Ishikawa (cell line): ENCODE results near the gene LDB3.

Experiments
- CEBPB ChIP-seq: IDR thresholded peaks from 2 replicates; pipeline ENCODE4 v1.6.1; 2012
- CREB1 ChIP-seq: IDR thresholded peaks from 2 replicates; pipeline ENCODE4 v1.6.1; 2012; ENCODE audit warnings: low read depth
- EGR1 ChIP-seq: IDR thresholded peaks from 2 replicates; pipeline ENCODE4 v1.6.1; 2012
- EP300 ChIP-seq: IDR thresholded peaks from 2 replicates; pipeline ENCODE4 v1.6.1; 2012; ENCODE audit warnings: borderline replicate concordance
- FOXM1 ChIP-seq: IDR thresholded peaks from 2 replicates; pipeline ENCODE4 v1.6.1; 2012; ENCODE audit warnings: low read depth, borderline replicate concordance
- NFIC ChIP-seq: IDR thresholded peaks from 2 replicates; pipeline ENCODE4 v1.6.1; 2012
- RAD21 ChIP-seq: IDR thresholded peaks from 2 replicates; pipeline ENCODE4 v1.6.1; 2012; ENCODE audit warnings: low read depth
- TAF1 ChIP-seq: IDR thresholded peaks from 2 replicates; pipeline ENCODE4 v1.6.1; 2012; ENCODE audit warnings: low read depth, mild to moderate bottlenecking
- TCF12 ChIP-seq: IDR thresholded peaks from 2 replicates; pipeline ENCODE4 v1.6.1; 2012; ENCODE audit warnings: low read depth
- TEAD4 ChIP-seq: IDR thresholded peaks from 2 replicates; pipeline ENCODE4 v1.6.1; 2012
- YY1 ChIP-seq: IDR thresholded peaks from 2 replicates; pipeline ENCODE4 v1.6.1; 2012; ENCODE audit warnings: low read depth
- ZBTB7A ChIP-seq: IDR thresholded peaks from 2 replicates; pipeline ENCODE4 v1.6.1; 2012; ENCODE audit warnings: low read depth
- TF ChIP-seq, protein P1 (sequence below): IDR thresholded peaks from 2 replicates; pipeline ENCODE4 v1.6.1; 2012
- TF ChIP-seq, protein P2 (sequence below): IDR thresholded peaks from 2 replicates; pipeline ENCODE4 v1.6.1; 2012; ENCODE audit warnings: low read depth, mild to moderate bottlenecking
- TF ChIP-seq, protein P3 (sequence below): IDR thresholded peaks from 2 replicates; pipeline ENCODE4 v1.6.1; 2012

LDB3 gene

DNA sequence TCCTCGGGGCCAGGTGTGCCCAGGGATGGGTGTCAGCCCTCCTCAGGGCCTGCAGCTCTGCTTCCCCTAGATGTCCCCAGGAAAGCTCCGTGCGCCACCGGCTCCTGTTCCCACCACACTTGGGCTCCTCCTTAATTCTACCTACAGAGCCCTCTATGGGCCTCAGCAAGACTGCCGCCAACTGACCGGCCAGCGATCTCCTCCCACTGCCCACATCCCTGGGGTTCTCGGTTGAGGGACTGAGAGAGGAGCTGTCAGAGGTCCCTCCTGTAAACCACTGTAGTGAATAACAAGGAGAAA lies 5.3 kb upstream of the LDB3 start:
- TF ChIP-seq, protein P1, sequence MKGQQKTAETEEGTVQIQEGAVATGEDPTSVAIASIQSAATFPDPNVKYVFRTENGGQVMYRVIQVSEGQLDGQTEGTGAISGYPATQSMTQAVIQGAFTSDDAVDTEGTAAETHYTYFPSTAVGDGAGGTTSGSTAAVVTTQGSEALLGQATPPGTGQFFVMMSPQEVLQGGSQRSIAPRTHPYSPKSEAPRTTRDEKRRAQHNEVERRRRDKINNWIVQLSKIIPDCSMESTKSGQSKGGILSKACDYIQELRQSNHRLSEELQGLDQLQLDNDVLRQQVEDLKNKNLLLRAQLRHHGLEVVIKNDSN, result no peak
- TF ChIP-seq ZBTB7A (no peak), TCF12 (no peak), NFIC (no peak), YY1 (no peak), TEAD4 (no peak), EGR1 (no peak), CEBPB (no peak), TAF1 (no peak), CREB1 (no peak), RAD21 (no peak), FOXM1 (no peak), EP300 (no peak)
- TF ChIP-seq, protein P2, sequence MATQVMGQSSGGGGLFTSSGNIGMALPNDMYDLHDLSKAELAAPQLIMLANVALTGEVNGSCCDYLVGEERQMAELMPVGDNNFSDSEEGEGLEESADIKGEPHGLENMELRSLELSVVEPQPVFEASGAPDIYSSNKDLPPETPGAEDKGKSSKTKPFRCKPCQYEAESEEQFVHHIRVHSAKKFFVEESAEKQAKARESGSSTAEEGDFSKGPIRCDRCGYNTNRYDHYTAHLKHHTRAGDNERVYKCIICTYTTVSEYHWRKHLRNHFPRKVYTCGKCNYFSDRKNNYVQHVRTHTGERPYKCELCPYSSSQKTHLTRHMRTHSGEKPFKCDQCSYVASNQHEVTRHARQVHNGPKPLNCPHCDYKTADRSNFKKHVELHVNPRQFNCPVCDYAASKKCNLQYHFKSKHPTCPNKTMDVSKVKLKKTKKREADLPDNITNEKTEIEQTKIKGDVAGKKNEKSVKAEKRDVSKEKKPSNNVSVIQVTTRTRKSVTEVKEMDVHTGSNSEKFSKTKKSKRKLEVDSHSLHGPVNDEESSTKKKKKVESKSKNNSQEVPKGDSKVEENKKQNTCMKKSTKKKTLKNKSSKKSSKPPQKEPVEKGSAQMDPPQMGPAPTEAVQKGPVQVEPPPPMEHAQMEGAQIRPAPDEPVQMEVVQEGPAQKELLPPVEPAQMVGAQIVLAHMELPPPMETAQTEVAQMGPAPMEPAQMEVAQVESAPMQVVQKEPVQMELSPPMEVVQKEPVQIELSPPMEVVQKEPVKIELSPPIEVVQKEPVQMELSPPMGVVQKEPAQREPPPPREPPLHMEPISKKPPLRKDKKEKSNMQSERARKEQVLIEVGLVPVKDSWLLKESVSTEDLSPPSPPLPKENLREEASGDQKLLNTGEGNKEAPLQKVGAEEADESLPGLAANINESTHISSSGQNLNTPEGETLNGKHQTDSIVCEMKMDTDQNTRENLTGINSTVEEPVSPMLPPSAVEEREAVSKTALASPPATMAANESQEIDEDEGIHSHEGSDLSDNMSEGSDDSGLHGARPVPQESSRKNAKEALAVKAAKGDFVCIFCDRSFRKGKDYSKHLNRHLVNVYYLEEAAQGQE, result no peak
- TF ChIP-seq, protein P3, sequence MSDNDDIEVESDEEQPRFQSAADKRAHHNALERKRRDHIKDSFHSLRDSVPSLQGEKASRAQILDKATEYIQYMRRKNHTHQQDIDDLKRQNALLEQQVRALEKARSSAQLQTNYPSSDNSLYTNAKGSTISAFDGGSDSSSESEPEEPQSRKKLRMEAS, result no peak

DNA sequence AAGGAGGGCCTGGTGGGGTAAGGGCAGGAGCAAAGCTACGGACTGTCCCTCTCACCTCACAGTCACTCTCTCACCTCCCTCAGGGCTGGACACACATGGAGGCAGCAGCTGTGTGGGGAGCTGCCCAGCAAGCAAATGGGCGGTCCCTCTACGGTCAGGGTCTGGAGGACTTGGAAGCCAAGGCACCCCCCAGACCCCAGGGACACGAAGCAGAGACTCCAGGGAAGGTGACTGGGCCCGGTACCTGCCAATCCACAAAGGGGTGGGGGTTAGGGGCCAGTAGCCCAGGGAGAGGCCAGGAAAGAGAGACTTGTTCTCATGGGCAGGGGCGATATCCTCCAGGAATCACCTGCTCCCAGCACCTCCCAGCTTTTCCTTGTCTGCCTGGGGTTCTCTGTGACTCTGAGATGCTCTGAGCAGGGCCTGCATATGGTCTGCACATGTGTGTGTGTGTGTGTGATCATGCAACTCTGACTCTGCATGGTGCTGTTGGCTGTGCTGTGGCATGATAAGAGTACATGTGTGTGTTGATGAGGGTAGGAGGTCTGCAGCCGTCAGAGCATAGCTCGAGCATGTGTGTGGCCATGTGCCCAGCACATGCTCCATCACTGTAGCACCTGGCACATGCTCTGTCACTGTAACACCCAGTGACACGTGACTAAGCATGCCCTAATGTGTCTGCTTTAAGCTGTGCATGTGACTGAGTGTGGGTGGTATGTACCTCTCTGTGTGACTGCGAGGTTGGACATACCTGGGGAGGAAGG lies 4.6 kb upstream of the LDB3 start:
- TF ChIP-seq ZBTB7A (no peak), CREB1 (no peak), TEAD4 (no peak), NFIC (no peak), EP300 (no peak), FOXM1 (no peak), TAF1 (no peak), RAD21 (no peak), CEBPB (no peak), EGR1 (no peak), YY1 (no peak)
- TF ChIP-seq, protein P3, result no peak
- TF ChIP-seq, protein P1, result no peak
- TF ChIP-seq, protein P2, result no peak

DNA sequence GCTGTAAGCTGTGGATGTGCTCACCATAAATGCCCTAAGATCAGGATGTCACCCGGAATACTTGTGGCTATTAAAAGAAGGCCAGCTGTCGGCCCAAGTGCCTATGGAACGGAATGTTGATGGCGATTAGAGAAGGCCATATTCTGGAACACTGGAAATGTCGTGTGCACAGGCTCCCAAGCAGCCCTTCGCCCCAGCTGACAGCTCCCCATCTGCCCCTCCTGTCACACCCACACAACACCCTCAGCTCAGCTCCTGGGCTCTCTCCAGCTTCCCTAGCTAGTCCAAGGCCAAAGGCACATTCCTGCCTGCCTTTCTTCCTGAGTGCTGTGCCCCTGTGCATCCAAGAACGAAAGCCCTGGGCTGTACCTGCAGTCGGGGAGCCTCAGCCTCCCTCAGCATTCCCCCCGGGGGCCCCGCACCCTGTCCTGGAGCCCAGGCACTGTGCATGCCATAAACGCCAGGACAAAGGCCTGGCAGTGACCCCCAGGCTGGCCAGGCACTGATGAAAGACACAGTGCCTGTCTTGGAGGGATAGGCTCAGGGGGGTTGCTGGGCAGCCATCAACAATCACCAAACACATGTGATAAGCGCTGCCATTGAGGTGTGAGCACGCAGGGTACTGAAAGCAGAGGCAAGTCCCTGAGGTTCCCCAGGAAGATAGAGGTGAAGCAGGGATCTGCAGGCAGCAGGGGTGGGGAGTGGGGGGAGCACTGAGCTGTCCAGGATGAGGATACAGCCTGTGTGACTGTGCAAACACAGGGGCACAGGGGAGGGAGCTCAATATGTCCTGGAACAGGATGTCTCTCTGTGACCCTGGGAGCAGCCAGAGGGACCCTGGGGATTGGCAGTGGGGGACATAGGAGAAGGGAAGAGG lies 3.7 kb upstream of the LDB3 start:
- TF ChIP-seq, protein P1, result no peak
- TF ChIP-seq TAF1, result no peak
- TF ChIP-seq NFIC, result no peak
- no peak for TF ChIP-seq RAD21
- no peak for TF ChIP-seq TCF12
- TF ChIP-seq EGR1, result no peak
- TF ChIP-seq YY1, result no peak
- no peak for TF ChIP-seq CREB1
- TF ChIP-seq ZBTB7A, result no peak
- no peak for TF ChIP-seq EP300

DNA sequence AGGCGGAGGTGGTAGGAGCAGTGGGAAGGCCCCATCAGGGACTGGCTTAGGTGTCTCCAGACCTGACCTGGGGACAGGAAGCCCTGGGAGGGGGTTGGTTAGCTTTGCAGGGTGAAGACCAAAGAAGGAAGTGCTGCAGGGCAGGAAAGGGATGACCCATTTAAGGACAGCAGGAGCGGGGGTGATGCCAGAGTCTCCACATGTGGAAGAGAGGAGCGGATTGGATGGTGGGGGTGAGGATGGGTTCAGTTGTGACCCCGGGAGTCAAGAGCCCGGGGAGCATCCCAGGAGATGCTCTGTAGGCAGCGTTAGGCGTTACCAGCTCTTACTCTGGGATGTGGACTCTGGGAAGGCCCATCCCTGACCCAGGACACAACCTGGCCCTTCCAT lies 3.1 kb upstream of the LDB3 start:
- TF ChIP-seq CEBPB (no peak), CREB1 (no peak), YY1 (no peak), FOXM1 (no peak), NFIC (no peak), EGR1 (no peak), EP300 (no peak), TCF12 (no peak), ZBTB7A (no peak), RAD21 (no peak), TAF1 (no peak)
- TF ChIP-seq, protein P1, result no peak
- TF ChIP-seq, protein P3, result no peak
- TF ChIP-seq, protein P2, result no peak
